Fibroblast of gingiva (primary cell): ENCODE measurements around the gene MAPT.
"Not testable (repeated sequence)": the region's sequence is repeated elsewhere in the genome, so short reads cannot be mapped to it uniquely, and the experiment has no call there.

Experiments
- DNase-seq: peaks from one replicate; pipeline ENCODE4 v3.0.0-alpha.2; 2011; ENCODE audit warnings: low read depth

MAPT gene

GRCh38 chr17:45862127-45862526, 32.2 kb upstream of the MAPT start:
- not testable (repeated sequence) for DNase-seq

- no peak for DNase-seq
Measured at GRCh38 chr17:45863857-45864654, 30.3 kb upstream of the MAPT start.

DNA sequence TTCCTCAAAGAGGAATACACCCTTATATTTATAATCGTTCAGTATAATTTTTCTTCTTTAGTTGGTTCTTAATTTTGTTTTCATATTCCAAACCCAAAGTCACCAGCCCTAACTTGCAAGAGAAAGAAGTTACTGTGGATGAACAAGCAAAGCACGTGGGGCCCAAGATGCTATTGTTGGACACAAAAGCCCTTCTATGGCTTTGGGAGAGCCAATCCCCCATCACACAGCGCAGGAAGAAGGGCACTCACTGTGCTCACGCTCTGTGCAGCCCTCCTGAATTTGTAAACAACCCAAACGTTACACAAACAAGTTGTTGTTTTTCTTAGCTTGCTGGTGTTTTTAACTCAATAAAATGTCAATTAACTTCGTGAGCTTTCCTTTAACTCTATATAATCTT, 27.2 kb upstream of the MAPT start:
- no peak for DNase-seq

DNA sequence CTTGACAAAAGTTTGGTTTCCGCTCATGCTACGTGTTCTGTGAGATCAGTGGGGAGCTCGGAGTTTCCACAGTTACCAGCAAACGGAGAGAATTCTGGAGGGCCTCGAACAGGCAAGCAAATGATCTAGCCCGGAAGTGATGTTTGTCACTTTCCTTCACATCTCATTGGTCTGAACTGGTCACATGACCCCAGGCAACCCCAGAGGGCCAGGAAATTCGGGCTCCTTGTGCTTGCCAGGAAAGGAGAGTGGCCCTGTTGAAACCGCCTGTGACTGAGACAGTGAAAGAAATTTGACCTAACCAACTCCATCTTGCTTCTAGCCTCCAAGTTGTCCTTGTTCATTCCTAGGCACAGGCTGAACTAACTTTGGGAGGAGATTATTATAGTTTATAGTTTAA, 26.7 kb upstream of the MAPT start:
- no peak for DNase-seq

GRCh38 chr17:45868276-45868675, 26.1 kb upstream of the MAPT start:
- DNase-seq: no peak

- DNase-seq: no peak
Measured at GRCh38 chr17:45869676-45870341, 24.5 kb upstream of the MAPT start.

GRCh38 chr17:45870342-45870974, 23.9 kb upstream of the MAPT start:
- no peak for DNase-seq

GRCh38 chr17:45871718-45872117, 22.6 kb upstream of the MAPT start:
- DNase-seq: no peak

- no peak for DNase-seq
Measured at GRCh38 chr17:45873728-45874127, 20.6 kb upstream of the MAPT start.

DNA sequence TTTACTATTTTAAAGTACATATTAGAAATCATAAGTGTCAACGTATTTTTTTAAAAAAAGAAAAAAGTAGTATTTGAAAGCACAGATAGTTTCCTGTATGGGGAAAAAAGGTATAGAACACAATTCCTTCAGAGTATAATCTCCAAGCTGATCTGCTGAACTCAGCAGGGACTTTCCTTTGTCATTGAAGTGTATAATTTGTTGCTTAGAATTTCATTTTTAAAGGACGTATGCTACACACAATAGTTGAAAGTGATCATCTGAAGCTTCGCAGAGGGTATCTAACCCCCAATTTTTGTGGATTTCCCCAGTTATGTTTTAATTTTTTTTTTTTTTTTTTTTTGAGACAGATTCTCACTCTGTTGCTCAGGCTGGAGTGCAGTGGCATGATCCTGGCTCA, 20.2 kb upstream of the MAPT start:
- no peak for DNase-seq

GRCh38 chr17:45876539-45876938, 17.8 kb upstream of the MAPT start:
- DNase-seq: no peak

DNA sequence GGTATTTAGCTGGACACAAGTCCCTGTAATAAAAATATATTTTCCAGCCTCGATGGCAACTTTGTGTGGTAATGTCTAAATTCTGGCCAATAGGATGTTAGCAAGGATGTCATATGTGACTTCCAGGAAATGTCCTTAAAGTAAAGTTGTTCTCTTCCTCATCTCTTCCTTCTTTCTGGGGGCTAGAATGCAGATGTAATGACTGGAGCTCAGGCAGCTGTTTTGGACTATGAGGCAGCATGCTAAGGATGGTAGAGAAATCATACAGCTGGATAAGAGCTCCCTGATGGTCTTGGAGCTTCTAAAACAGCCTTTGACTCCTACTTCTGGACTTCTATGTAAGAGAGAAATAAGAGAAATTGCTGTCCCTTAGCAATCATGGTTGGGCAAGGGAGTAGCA, 16.9 kb upstream of the MAPT start:
- no peak for DNase-seq

GRCh38 chr17:45883063-45883462, 11.3 kb upstream of the MAPT start:
- DNase-seq: no peak

GRCh38 chr17:45886852-45887251, 7.5 kb upstream of the MAPT start:
- no peak for DNase-seq

- no peak for DNase-seq
Measured at GRCh38 chr17:45888392-45888791, 6.0 kb upstream of the MAPT start.

- no peak for DNase-seq
Measured at GRCh38 chr17:45889579-45889978, 4.8 kb upstream of the MAPT start.

GRCh38 chr17:45893725-45894021, 681 bp upstream of the MAPT start:
- no peak for DNase-seq

GRCh38 chr17:45895304-45895968, 1.1 kb downstream of the MAPT start:
- DNase-seq: no peak

DNA sequence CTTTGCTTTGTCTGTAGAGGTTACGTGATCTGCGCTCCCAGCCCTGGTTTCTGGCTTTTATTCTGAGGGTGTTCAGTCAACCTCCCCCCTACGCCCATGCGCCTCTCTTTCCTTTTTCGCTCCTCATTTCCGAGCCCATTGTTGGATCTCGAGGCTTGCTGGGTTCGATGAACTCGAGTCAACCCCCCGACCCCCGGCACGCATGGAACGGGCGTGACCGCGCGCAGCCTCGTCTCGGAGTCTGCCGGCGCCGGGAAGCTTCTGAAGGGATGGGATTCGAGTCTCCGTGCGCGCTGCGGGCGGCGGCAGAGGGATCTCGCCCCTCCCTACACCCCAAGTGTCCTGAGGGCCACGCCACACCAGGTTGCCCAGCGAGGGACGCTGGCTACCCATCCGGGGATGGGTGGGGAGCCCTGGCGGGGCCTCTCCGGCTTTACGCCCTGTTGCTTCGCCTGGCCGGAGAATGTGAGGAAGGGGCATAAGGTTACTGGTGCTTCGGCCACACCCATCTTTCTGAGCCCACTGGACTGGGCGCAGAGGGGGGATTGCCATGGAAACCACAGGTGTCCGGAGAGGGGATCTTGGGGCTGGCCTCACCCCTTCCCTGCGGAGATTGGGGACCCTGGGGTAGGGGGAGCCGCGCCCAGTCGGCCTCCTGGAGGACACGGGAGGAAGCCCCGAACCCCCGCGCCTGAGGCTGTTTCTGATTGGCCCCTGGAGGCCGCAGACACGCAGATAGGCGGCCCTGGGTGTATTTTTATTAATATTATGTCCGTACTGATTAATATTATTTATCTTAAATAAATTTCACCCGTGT, 1.8 kb downstream of the MAPT start:
- no peak for DNase-seq

GRCh38 chr17:45896803-45897693, 2.7 kb downstream of the MAPT start:
- DNase-seq: no peak

GRCh38 chr17:45900136-45900535, 5.8 kb downstream of the MAPT start:
- no peak for DNase-seq
